ENCODE data around the gene RNU1-4.

- no peak for TF ChIP-seq CTCF (IDR thresholded peaks at IDR 0.05)
- no peak for TF ChIP-seq ZFX (IDR thresholded peaks at IDR 0.05; ENCODE audit: borderline replicate concordance)
Measured at GRCh38 chr1:16721871-16722641, 18.3 kb upstream of the RNU1-4 start.

Data from 22Rv1 (cell line).